ENCODE measurements around the gene GATAD2A.
"Not testable (repeated sequence)": the region's sequence is repeated elsewhere in the genome, so short reads cannot be mapped to it uniquely, and the experiment has no call there.

DNA sequence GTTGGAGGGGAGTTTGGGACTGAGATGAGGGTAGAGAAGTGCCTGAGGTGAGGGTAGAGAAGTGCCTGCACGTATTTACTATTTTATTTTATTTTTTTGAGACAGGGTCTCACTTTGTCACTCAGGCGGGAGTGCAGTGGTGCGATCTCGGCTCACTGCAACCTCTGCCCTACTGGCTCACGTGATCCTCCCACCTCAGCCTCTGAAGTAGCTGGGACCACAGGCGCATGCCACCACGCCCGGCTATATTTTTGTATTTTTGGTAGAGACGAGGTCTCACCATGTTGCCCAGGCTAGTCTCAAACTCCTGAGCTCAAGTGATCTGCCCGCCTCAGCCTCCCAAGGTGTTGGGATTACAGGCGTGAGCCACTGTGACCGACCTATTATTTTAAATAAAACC, 15.8 kb upstream of the GATAD2A start:
- not testable (repeated sequence) for TF ChIP-seq SPI1 (IDR thresholded peaks at IDR 0.05; ENCODE audit: borderline replicate concordance, insufficient read depth, low read depth, low read length); POLR2A (IDR thresholded peaks at IDR 0.05; ENCODE audit: low read depth, low read length); PAX8 (IDR thresholded peaks at IDR 0.05); FOS (IDR thresholded peaks at IDR 0.05; ENCODE audit: borderline replicate concordance, extremely low read depth, insufficient read length); JUND (IDR thresholded peaks at IDR 0.05; ENCODE audit: low read depth, low read length); MEF2A (IDR thresholded peaks at IDR 0.05; ENCODE audit: insufficient read depth, low read depth, low read length); MYC (IDR thresholded peaks at IDR 0.05; ENCODE audit: insufficient read depth, insufficient read length, insufficient replicate concordance, low read length, severe bottlenecking); HDAC6 (IDR thresholded peaks at IDR 0.05; ENCODE audit: unreplicated experiment); MXI1 (IDR thresholded peaks at IDR 0.05; ENCODE audit: low read depth, low read length); STAT1 (conservative IDR thresholded peaks at IDR 0.05); ZNF217 (IDR thresholded peaks at IDR 0.05)
- TF ChIP-seq, protein P1, sequence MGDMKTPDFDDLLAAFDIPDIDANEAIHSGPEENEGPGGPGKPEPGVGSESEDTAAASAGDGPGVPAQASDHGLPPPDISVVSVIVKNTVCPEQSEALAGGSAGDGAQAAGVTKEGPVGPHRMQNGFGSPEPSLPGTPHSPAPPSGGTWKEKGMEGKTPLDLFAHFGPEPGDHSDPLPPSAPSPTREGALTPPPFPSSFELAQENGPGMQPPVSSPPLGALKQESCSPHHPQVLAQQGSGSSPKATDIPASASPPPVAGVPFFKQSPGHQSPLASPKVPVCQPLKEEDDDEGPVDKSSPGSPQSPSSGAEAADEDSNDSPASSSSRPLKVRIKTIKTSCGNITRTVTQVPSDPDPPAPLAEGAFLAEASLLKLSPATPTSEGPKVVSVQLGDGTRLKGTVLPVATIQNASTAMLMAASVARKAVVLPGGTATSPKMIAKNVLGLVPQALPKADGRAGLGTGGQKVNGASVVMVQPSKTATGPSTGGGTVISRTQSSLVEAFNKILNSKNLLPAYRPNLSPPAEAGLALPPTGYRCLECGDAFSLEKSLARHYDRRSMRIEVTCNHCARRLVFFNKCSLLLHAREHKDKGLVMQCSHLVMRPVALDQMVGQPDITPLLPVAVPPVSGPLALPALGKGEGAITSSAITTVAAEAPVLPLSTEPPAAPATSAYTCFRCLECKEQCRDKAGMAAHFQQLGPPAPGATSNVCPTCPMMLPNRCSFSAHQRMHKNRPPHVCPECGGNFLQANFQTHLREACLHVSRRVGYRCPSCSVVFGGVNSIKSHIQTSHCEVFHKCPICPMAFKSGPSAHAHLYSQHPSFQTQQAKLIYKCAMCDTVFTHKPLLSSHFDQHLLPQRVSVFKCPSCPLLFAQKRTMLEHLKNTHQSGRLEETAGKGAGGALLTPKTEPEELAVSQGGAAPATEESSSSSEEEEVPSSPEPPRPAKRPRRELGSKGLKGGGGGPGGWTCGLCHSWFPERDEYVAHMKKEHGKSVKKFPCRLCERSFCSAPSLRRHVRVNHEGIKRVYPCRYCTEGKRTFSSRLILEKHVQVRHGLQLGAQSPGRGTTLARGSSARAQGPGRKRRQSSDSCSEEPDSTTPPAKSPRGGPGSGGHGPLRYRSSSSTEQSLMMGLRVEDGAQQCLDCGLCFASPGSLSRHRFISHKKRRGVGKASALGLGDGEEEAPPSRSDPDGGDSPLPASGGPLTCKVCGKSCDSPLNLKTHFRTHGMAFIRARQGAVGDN (IDR thresholded peaks at IDR 0.05), result not testable (repeated sequence)
- TF ChIP-seq, protein P2, sequence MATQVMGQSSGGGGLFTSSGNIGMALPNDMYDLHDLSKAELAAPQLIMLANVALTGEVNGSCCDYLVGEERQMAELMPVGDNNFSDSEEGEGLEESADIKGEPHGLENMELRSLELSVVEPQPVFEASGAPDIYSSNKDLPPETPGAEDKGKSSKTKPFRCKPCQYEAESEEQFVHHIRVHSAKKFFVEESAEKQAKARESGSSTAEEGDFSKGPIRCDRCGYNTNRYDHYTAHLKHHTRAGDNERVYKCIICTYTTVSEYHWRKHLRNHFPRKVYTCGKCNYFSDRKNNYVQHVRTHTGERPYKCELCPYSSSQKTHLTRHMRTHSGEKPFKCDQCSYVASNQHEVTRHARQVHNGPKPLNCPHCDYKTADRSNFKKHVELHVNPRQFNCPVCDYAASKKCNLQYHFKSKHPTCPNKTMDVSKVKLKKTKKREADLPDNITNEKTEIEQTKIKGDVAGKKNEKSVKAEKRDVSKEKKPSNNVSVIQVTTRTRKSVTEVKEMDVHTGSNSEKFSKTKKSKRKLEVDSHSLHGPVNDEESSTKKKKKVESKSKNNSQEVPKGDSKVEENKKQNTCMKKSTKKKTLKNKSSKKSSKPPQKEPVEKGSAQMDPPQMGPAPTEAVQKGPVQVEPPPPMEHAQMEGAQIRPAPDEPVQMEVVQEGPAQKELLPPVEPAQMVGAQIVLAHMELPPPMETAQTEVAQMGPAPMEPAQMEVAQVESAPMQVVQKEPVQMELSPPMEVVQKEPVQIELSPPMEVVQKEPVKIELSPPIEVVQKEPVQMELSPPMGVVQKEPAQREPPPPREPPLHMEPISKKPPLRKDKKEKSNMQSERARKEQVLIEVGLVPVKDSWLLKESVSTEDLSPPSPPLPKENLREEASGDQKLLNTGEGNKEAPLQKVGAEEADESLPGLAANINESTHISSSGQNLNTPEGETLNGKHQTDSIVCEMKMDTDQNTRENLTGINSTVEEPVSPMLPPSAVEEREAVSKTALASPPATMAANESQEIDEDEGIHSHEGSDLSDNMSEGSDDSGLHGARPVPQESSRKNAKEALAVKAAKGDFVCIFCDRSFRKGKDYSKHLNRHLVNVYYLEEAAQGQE (IDR thresholded peaks at IDR 0.05; ENCODE audit: low read depth, low read length), result not testable (repeated sequence)
- TF ChIP-seq, protein P3, sequence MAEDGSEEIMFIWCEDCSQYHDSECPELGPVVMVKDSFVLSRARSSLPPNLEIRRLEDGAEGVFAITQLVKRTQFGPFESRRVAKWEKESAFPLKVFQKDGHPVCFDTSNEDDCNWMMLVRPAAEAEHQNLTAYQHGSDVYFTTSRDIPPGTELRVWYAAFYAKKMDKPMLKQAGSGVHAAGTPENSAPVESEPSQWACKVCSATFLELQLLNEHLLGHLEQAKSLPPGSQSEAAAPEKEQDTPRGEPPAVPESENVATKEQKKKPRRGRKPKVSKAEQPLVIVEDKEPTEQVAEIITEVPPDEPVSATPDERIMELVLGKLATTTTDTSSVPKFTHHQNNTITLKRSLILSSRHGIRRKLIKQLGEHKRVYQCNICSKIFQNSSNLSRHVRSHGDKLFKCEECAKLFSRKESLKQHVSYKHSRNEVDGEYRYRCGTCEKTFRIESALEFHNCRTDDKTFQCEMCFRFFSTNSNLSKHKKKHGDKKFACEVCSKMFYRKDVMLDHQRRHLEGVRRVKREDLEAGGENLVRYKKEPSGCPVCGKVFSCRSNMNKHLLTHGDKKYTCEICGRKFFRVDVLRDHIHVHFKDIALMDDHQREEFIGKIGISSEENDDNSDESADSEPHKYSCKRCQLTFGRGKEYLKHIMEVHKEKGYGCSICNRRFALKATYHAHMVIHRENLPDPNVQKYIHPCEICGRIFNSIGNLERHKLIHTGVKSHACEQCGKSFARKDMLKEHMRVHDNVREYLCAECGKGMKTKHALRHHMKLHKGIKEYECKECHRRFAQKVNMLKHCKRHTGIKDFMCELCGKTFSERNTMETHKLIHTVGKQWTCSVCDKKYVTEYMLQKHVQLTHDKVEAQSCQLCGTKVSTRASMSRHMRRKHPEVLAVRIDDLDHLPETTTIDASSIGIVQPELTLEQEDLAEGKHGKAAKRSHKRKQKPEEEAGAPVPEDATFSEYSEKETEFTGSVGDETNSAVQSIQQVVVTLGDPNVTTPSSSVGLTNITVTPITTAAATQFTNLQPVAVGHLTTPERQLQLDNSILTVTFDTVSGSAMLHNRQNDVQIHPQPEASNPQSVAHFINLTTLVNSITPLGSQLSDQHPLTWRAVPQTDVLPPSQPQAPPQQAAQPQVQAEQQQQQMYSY (CRISPR knock-in tag; IDR thresholded peaks at IDR 0.05), result not testable (repeated sequence)

All from GM12878 (cell line).